ENCODE measurements around the gene NOD1. TPM values are rescaled to one million over a fixed set of nuclear protein-coding genes. Genes with fewer than 3 reads are reported as not detected.

The NOD1 gene
- total RNA-seq, 1 experiment from 2014 or later, result 7.0 TPM

GRCh38 chr7:30413864-30414263 is 64.7 kb downstream of the NOD1 start:
- Mint-ChIP-seq H3K4me3 (ENCODE audit: unreplicated experiment) (no peak overlapping the region), H3K4me1 (ENCODE audit: low read depth, unreplicated experiment) (no peaks in the 10 kb centered on the region), H3K27ac (ENCODE audit: unreplicated experiment) (no peak overlapping the region), H3K27me3 (ENCODE audit: insufficient read depth, unreplicated experiment) (no peaks in the 10 kb centered on the region), H3K9me3 (ENCODE audit: unreplicated experiment) (peaks cover 13% of the 10 kb centered on the region), H3K36me3 (ENCODE audit: insufficient read depth, unreplicated experiment) (peaks cover 6% of the 10 kb centered on the region)
- POLR2A ChIA-PET, result no interaction called here
- peak in 1 of 2 experiments; percentile 4 for DNase-seq
- intact Hi-C loops (cut with micrococcal nuclease; ENCODE audit: unreplicated experiment), result loop anchor here (1.0 to 10.0 kb wide), 5 partner anchors 129 to 255 kb away; partner anchors contain the start of gene ZNRF2
- Histone ChIP-seq H3K4me3 (ENCODE audit: low read depth, low read length) (no peak overlapping the region), H3K4me1 (no peaks in the 10 kb centered on the region), H3K27me3 (replicated peaks; ENCODE audit: control insufficient read depth, insufficient read depth, low read length) (no peaks in the 10 kb centered on the region), H3K9me3 (peaks cover 9% of the 10 kb centered on the region), H3K36me3 (ENCODE audit: control insufficient read depth, insufficient read depth, low read length) (no peaks in the 10 kb centered on the region)
- no TSS peak for BruUV-seq (replicated peaks)
- CTCF ChIA-PET, result no interaction called here
- no peak for TF ChIP-seq CTCF (IDR thresholded peaks at IDR 0.05; ENCODE audit: insufficient read depth in 1 of 2, low read depth in 1 of 2, low read length in 1 of 2, severe bottlenecking in 1 of 2, unreplicated experiment in 1 of 2)

GRCh38 chr7:30412782-30413504 is 65.6 kb downstream of the NOD1 start:
- BruUV-seq (replicated peaks), result no TSS peak
- Histone ChIP-seq H3K9me3 (peaks cover 9% of the 10 kb centered on the region), H3K4me3 (ENCODE audit: low read depth, low read length) (no peak overlapping the region), H3K4me1 (no peaks in the 10 kb centered on the region), H3K27me3 (replicated peaks; ENCODE audit: control insufficient read depth, insufficient read depth, low read length) (no peaks in the 10 kb centered on the region), H3K36me3 (ENCODE audit: control insufficient read depth, insufficient read depth, low read length) (no peaks in the 10 kb centered on the region)
- Mint-ChIP-seq H3K27me3 (ENCODE audit: insufficient read depth, unreplicated experiment) (no peaks in the 10 kb centered on the region), H3K4me1 (ENCODE audit: low read depth, unreplicated experiment) (no peaks in the 10 kb centered on the region), H3K9me3 (ENCODE audit: unreplicated experiment) (peaks cover 13% of the 10 kb centered on the region), H3K36me3 (ENCODE audit: insufficient read depth, unreplicated experiment) (peaks cover 6% of the 10 kb centered on the region), H3K4me3 (ENCODE audit: unreplicated experiment) (no peak overlapping the region), H3K27ac (ENCODE audit: unreplicated experiment) (no peak overlapping the region)
- TF ChIP-seq CTCF (IDR thresholded peaks at IDR 0.05; ENCODE audit: insufficient read depth in 1 of 2, low read depth in 1 of 2, low read length in 1 of 2, severe bottlenecking in 1 of 2, unreplicated experiment in 1 of 2), result no peak
- ChIA-PET POLR2A (no interaction called here), CTCF (interaction anchor here (1.6 kb wide), 1 partner anchor 137 kb away, joined by 8 read pairs; no protein-coding TSS in a partner anchor)
- DNase-seq, result peak in 1 of 2 experiments; percentile 46
- intact Hi-C loops (cut with micrococcal nuclease; ENCODE audit: unreplicated experiment), result loop anchor here (1.0 to 10.0 kb wide), 5 partner anchors 128 to 254 kb away; partner anchors contain the start of gene ZNRF2

GRCh38 chr7:30411897-30412296 is 66.7 kb downstream of the NOD1 start:
- peaks cover 13% of the 10 kb centered on the region for H3K9me3 Mint-ChIP-seq (ENCODE audit: unreplicated experiment)
- no peak for DNase-seq
- H3K36me3 Mint-ChIP-seq (ENCODE audit: insufficient read depth, unreplicated experiment), result peaks cover 6% of the 10 kb centered on the region
- H3K27me3 ChIP-seq (replicated peaks; ENCODE audit: control insufficient read depth, insufficient read depth, low read length), result no peaks in the 10 kb centered on the region
- H3K36me3 ChIP-seq (ENCODE audit: control insufficient read depth, insufficient read depth, low read length), result no peaks in the 10 kb centered on the region
- peaks cover 9% of the 10 kb centered on the region for H3K9me3 ChIP-seq
- BruUV-seq (replicated peaks), result no TSS peak
- no peaks in the 10 kb centered on the region for H3K4me1 Mint-ChIP-seq (ENCODE audit: low read depth, unreplicated experiment)
- ChIA-PET POLR2A (no interaction called here), CTCF (interaction anchor here (1.6 kb wide), 1 partner anchor 136 kb away, joined by 8 read pairs; no protein-coding TSS in a partner anchor)
- H3K4me3 ChIP-seq (ENCODE audit: low read depth, low read length), result no peak overlapping the region
- H3K4me1 ChIP-seq, result no peaks in the 10 kb centered on the region
- no peak overlapping the region for H3K27ac Mint-ChIP-seq (ENCODE audit: unreplicated experiment)
- H3K4me3 Mint-ChIP-seq (ENCODE audit: unreplicated experiment), result no peak overlapping the region
- intact Hi-C loops (cut with micrococcal nuclease; ENCODE audit: unreplicated experiment), result loop anchor here (2.0 to 10.0 kb wide), 4 partner anchors 127 to 253 kb away; partner anchors contain the start of gene ZNRF2
- no peak for TF ChIP-seq CTCF (IDR thresholded peaks at IDR 0.05; ENCODE audit: insufficient read depth in 1 of 2, low read depth in 1 of 2, low read length in 1 of 2, severe bottlenecking in 1 of 2, unreplicated experiment in 1 of 2)
- no peaks in the 10 kb centered on the region for H3K27me3 Mint-ChIP-seq (ENCODE audit: insufficient read depth, unreplicated experiment)
